ENCODE results near the gene OR56A4.

Gene OR56A4

GRCh38 chr11:5955586-5955985 lies 51.2 kb downstream of the OR56A4 start:
- no peak for DNase-seq
